ENCODE data around the gene CDC25A.

Gene CDC25A

GRCh38 chr3:48130321-48130904 is 57.8 kb downstream of the CDC25A start:
- H3K4me3 ChIP-seq (ENCODE audit: low read depth in 1 of 2, low read length in 1 of 2): no peak overlapping the region
- no peaks in the 10 kb centered on the region for H3K27me3 ChIP-seq
- no peaks in the 10 kb centered on the region for H3K9me3 ChIP-seq
- no peaks in the 10 kb centered on the region for H3K36me3 ChIP-seq
- no peaks in the 10 kb centered on the region for H3K4me1 ChIP-seq (ENCODE audit: control insufficient read depth in 1 of 2, insufficient read depth in 1 of 2, low read depth in 1 of 2, low read length in 1 of 2)
- no peak overlapping the region for H3K27ac ChIP-seq
- TF ChIP-seq CTCF (IDR thresholded peaks at IDR 0.05): no peak

GRCh38 chr3:48129921-48130320 is 58.3 kb downstream of the CDC25A start:
- Histone ChIP-seq H3K36me3 (no peaks in the 10 kb centered on the region), H3K9me3 (no peaks in the 10 kb centered on the region), H3K4me1 (ENCODE audit: control insufficient read depth in 1 of 2, insufficient read depth in 1 of 2, low read depth in 1 of 2, low read length in 1 of 2) (no peaks in the 10 kb centered on the region), H3K4me3 (ENCODE audit: low read depth in 1 of 2, low read length in 1 of 2) (no peak overlapping the region), H3K27me3 (no peaks in the 10 kb centered on the region), H3K27ac (no peak overlapping the region)
- no peak for TF ChIP-seq CTCF (IDR thresholded peaks at IDR 0.05)

- TF ChIP-seq CTCF (IDR thresholded peaks at IDR 0.05): no peak
- H3K36me3 ChIP-seq: no peaks in the 10 kb centered on the region
- H3K9me3 ChIP-seq: no peaks in the 10 kb centered on the region
- H3K4me1 ChIP-seq (ENCODE audit: control insufficient read depth in 1 of 2, insufficient read depth in 1 of 2, low read depth in 1 of 2, low read length in 1 of 2): no peaks in the 10 kb centered on the region
- no peak overlapping the region for H3K4me3 ChIP-seq (ENCODE audit: low read depth in 1 of 2, low read length in 1 of 2)
- no peak overlapping the region for H3K27ac ChIP-seq
- no peaks in the 10 kb centered on the region for H3K27me3 ChIP-seq
Measured at GRCh38 chr3:48128774-48129173, 59.4 kb downstream of the CDC25A start.

GRCh38 chr3:48125886-48126622 is 62.2 kb downstream of the CDC25A start:
- H3K36me3 ChIP-seq: no peaks in the 10 kb centered on the region
- H3K27ac ChIP-seq: no peak overlapping the region
- H3K4me1 ChIP-seq (ENCODE audit: control insufficient read depth in 1 of 2, insufficient read depth in 1 of 2, low read depth in 1 of 2, low read length in 1 of 2): no peaks in the 10 kb centered on the region
- no peak overlapping the region for H3K4me3 ChIP-seq (ENCODE audit: low read depth in 1 of 2, low read length in 1 of 2)
- no peaks in the 10 kb centered on the region for H3K9me3 ChIP-seq
- TF ChIP-seq CTCF (IDR thresholded peaks at IDR 0.05): no peak
- no peaks in the 10 kb centered on the region for H3K27me3 ChIP-seq

- no peak for TF ChIP-seq CTCF (IDR thresholded peaks at IDR 0.05)
- H3K4me3 ChIP-seq (ENCODE audit: low read depth in 1 of 2, low read length in 1 of 2): no peak overlapping the region
- no peaks in the 10 kb centered on the region for H3K4me1 ChIP-seq (ENCODE audit: control insufficient read depth in 1 of 2, insufficient read depth in 1 of 2, low read depth in 1 of 2, low read length in 1 of 2)
- H3K27me3 ChIP-seq: no peaks in the 10 kb centered on the region
- H3K9me3 ChIP-seq: no peaks in the 10 kb centered on the region
- H3K36me3 ChIP-seq: no peaks in the 10 kb centered on the region
- no peak overlapping the region for H3K27ac ChIP-seq
Measured at GRCh38 chr3:48125013-48125705, 63.1 kb downstream of the CDC25A start.
